ENCODE results near the gene CNOT4.

Gene CNOT4

DNA sequence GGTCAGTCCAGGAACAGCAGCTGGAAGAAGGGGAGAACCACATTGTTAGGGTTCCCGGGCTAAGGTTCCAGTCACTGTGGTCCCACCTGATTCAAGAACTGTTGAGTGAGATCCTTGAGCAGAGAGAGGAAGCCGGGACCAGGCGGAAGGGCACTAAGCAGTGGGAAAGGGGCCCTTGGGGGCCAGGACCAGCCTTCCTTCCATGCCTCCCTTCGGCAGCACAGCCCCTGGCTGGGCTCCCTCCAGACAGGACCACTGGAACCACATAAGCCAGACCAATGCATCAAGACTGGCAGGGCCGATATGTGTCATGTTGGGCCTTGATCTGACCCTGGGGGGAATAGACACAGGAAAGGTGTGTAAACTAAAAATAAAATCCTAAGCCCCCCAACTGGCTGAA is 172.4 kb downstream of the CNOT4 start:
- no CpG with 5 or more reads among the region's 5 CpGs for WGBS, 2 donors (ENCODE audit: extremely low coverage in 2 of 2, insufficient read length in 2 of 2, insufficient replicate concordance in 1 of 2)
- Histone ChIP-seq H3K36me3 (replicated peaks in 1 of 2; ENCODE audit: control insufficient read depth in 2 of 2, insufficient read depth in 2 of 2, low read length in 2 of 2) (no peaks in the 10 kb centered on the region), H3K4me1 (ENCODE audit: control insufficient read depth in 2 of 2, insufficient read depth in 1 of 2, low read depth in 1 of 2, low read length in 2 of 2) (peaks cover 0 to 7% of the 10 kb centered on the region in 2 donors)

GRCh38 chr7:135335628-135336139 is 174.2 kb downstream of the CNOT4 start:
- no peak overlapping the region for H3K14ac ChIP-seq (ENCODE audit: low read length)
- H3K4me3 ChIP-seq (ENCODE audit: low read length in 2 of 2): no peak overlapping the region
- WGBS, 2 donors (ENCODE audit: extremely low coverage in 2 of 2, insufficient read length in 2 of 2, insufficient replicate concordance in 1 of 2): no CpG with 5 or more reads among the region's 9 CpGs
- H2AFZ ChIP-seq (ENCODE audit: low read length): no peak overlapping the region
- H3K27me3 ChIP-seq (ENCODE audit: control insufficient read depth in 3 of 3, insufficient read depth in 3 of 3, low read depth in 1 of 3, low read length in 3 of 3): peaks cover 0 to 2% (median 0%) of the 10 kb centered on the region in 3 experiments
- no peak overlapping the region for H4K8ac ChIP-seq (ENCODE audit: low read depth, low read length)
- no peaks in the 10 kb centered on the region for H3K9me3 ChIP-seq (replicated peaks in 1 of 2; ENCODE audit: control insufficient read depth in 2 of 2, insufficient read depth in 1 of 2, low read depth in 1 of 2, low read length in 2 of 2)
- DNase-seq (ENCODE audit: low spot score): peak; percentile 87
- H3K4me1 ChIP-seq (ENCODE audit: control insufficient read depth in 2 of 2, insufficient read depth in 1 of 2, low read depth in 1 of 2, low read length in 2 of 2): peaks cover 0 to 7% of the 10 kb centered on the region in 2 donors
- no peak overlapping the region for H3K18ac ChIP-seq (ENCODE audit: low read length)
- H3K4me2 ChIP-seq (ENCODE audit: insufficient read depth, low read length, poor library complexity, severe bottlenecking): no peak overlapping the region
- H2BK15ac ChIP-seq (ENCODE audit: low read length): no peak overlapping the region
- H3K27ac ChIP-seq (replicated peaks; ENCODE audit: low read length): no peak overlapping the region
- H2BK12ac ChIP-seq (ENCODE audit: low read length): no peak overlapping the region
- H2AK5ac ChIP-seq (ENCODE audit: low read depth, low read length): no peak overlapping the region
- H3K79me1 ChIP-seq (ENCODE audit: low read depth, low read length): no peaks in the 10 kb centered on the region
- H3K23ac ChIP-seq (ENCODE audit: low read depth, low read length, poor library complexity): no peak overlapping the region
- no peak overlapping the region for H2BK120ac ChIP-seq (ENCODE audit: low read depth, low read length)
- no peak overlapping the region for H4K91ac ChIP-seq (ENCODE audit: low read depth, low read length, poor library complexity)
- H3K4ac ChIP-seq (ENCODE audit: low read length): no peak overlapping the region
- H2BK5ac ChIP-seq (ENCODE audit: low read length): no peak overlapping the region
- no peaks in the 10 kb centered on the region for H3K36me3 ChIP-seq (replicated peaks in 1 of 2; ENCODE audit: control insufficient read depth in 2 of 2, insufficient read depth in 2 of 2, low read length in 2 of 2)
- no peak overlapping the region for H3K9ac ChIP-seq (ENCODE audit: low read depth, low read length, poor library complexity)

More for the DNA sequence above, 172.4 kb downstream of the CNOT4 start:
- Histone ChIP-seq H3K27ac (replicated peaks; ENCODE audit: low read length) (no peak overlapping the region), H4K91ac (ENCODE audit: low read depth, low read length, poor library complexity) (no peak overlapping the region), H3K9me3 (replicated peaks in 1 of 2; ENCODE audit: control insufficient read depth in 2 of 2, insufficient read depth in 1 of 2, low read depth in 1 of 2, low read length in 2 of 2) (no peaks in the 10 kb centered on the region), H3K18ac (ENCODE audit: low read length) (no peak overlapping the region), H2AK5ac (ENCODE audit: low read depth, low read length) (no peak overlapping the region), H2AFZ (ENCODE audit: low read length) (no peak overlapping the region), H3K4ac (ENCODE audit: low read length) (no peak overlapping the region), H3K9ac (ENCODE audit: low read depth, low read length, poor library complexity) (no peak overlapping the region), H3K4me2 (ENCODE audit: insufficient read depth, low read length, poor library complexity, severe bottlenecking) (no peak overlapping the region), H3K14ac (ENCODE audit: low read length) (no peak overlapping the region), H2BK5ac (ENCODE audit: low read length) (no peak overlapping the region), H3K23ac (ENCODE audit: low read depth, low read length, poor library complexity) (no peak overlapping the region), H3K4me3 (ENCODE audit: low read length in 2 of 2) (no peak overlapping the region), H3K79me1 (ENCODE audit: low read depth, low read length) (no peaks in the 10 kb centered on the region), H2BK120ac (ENCODE audit: low read depth, low read length) (no peak overlapping the region), H2BK15ac (ENCODE audit: low read length) (no peak overlapping the region), H4K8ac (ENCODE audit: low read depth, low read length) (no peak overlapping the region), H3K27me3 (ENCODE audit: control insufficient read depth in 3 of 3, insufficient read depth in 3 of 3, low read depth in 1 of 3, low read length in 3 of 3) (peaks cover 0 to 3% (median 2%) of the 10 kb centered on the region in 3 experiments), H2BK12ac (ENCODE audit: low read length) (no peak overlapping the region)
- no peak for DNase-seq (ENCODE audit: low spot score)

DNA sequence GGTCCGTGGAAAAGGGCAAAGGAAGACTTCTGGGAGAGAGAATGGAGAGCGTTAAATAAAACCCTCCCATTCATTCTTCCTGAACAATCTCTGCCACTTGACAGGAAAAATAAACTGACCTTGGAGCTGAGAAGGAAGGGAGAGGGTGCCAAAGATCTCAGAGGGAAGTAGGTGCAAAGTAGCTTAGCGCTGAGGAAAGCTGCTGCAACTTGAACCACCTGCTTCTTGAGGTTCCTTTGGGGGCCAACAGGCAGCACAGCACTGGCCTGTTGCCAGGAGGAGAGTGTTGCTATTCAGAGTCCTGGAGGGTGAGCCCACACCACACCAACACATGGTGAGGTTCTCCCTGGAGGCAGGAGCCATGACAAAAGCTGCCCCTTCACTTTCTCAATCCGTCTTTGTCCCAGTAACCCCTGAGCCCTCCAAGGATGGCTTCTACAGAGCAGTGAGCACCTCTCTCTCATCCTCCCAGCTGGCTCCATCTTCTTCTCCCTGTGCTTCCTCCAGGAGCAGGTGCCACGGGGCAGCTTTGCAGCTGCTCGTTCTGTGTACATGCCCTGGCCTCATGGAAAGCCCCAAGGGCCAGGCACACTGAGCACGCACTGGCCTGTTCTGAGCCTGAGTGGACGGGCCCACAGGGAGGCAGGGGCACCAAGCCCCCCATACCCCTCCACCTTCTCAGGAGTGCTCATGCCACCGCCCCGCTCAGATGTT is 174.9 kb downstream of the CNOT4 start:
- Histone ChIP-seq H2BK15ac (ENCODE audit: low read length) (no peak overlapping the region), H2BK120ac (ENCODE audit: low read depth, low read length) (no peak overlapping the region), H3K9me3 (replicated peaks in 1 of 2; ENCODE audit: control insufficient read depth in 2 of 2, insufficient read depth in 1 of 2, low read depth in 1 of 2, low read length in 2 of 2) (no peaks in the 10 kb centered on the region), H3K4me2 (ENCODE audit: insufficient read depth, low read length, poor library complexity, severe bottlenecking) (no peak overlapping the region), H2BK12ac (ENCODE audit: low read length) (no peak overlapping the region), H3K4ac (ENCODE audit: low read length) (no peak overlapping the region), H3K79me1 (ENCODE audit: low read depth, low read length) (no peaks in the 10 kb centered on the region), H3K9ac (ENCODE audit: low read depth, low read length, poor library complexity) (no peak overlapping the region), H3K36me3 (replicated peaks in 1 of 2; ENCODE audit: control insufficient read depth in 2 of 2, insufficient read depth in 2 of 2, low read length in 2 of 2) (no peaks in the 10 kb centered on the region), H4K91ac (ENCODE audit: low read depth, low read length, poor library complexity) (peak overlapping the region; percentile 41), H3K27ac (replicated peaks; ENCODE audit: low read length) (no peak overlapping the region), H2BK5ac (ENCODE audit: low read length) (no peak overlapping the region), H4K8ac (ENCODE audit: low read depth, low read length) (no peak overlapping the region), H3K4me3 (ENCODE audit: low read length in 2 of 2) (peak overlapping the region in 1 of 2 donors; percentile 18), H2AFZ (ENCODE audit: low read length) (no peak overlapping the region), H3K23ac (ENCODE audit: low read depth, low read length, poor library complexity) (peak overlapping the region; percentile 63), H3K18ac (ENCODE audit: low read length) (peak overlapping the region; percentile 77), H2AK5ac (ENCODE audit: low read depth, low read length) (peak overlapping the region; percentile 82), H3K4me1 (ENCODE audit: control insufficient read depth in 2 of 2, insufficient read depth in 1 of 2, low read depth in 1 of 2, low read length in 2 of 2) (peaks cover 0 to 7% of the 10 kb centered on the region in 2 donors), H3K14ac (ENCODE audit: low read length) (no peak overlapping the region), H3K27me3 (ENCODE audit: control insufficient read depth in 3 of 3, insufficient read depth in 3 of 3, low read depth in 1 of 3, low read length in 3 of 3) (peaks cover 0 to 2% (median 0%) of the 10 kb centered on the region in 3 experiments)
- no CpG with 5 or more reads among the region's 10 CpGs for WGBS, 2 donors (ENCODE audit: extremely low coverage in 2 of 2, insufficient read length in 2 of 2, insufficient replicate concordance in 1 of 2)
- no peak for DNase-seq (ENCODE audit: low spot score)

GRCh38 chr7:135333946-135334345 is 176.0 kb downstream of the CNOT4 start:
- no peak overlapping the region for H3K23ac ChIP-seq (ENCODE audit: low read depth, low read length, poor library complexity)
- H3K4me3 ChIP-seq (ENCODE audit: low read length in 2 of 2): no peak overlapping the region
- no peak overlapping the region for H3K14ac ChIP-seq (ENCODE audit: low read length)
- H2AFZ ChIP-seq (ENCODE audit: low read length): no peak overlapping the region
- no peaks in the 10 kb centered on the region for H3K9me3 ChIP-seq (replicated peaks in 1 of 2; ENCODE audit: control insufficient read depth in 2 of 2, insufficient read depth in 1 of 2, low read depth in 1 of 2, low read length in 2 of 2)
- no peak overlapping the region for H4K8ac ChIP-seq (ENCODE audit: low read depth, low read length)
- H3K4me1 ChIP-seq (ENCODE audit: control insufficient read depth in 2 of 2, insufficient read depth in 1 of 2, low read depth in 1 of 2, low read length in 2 of 2): peaks cover 0 to 7% of the 10 kb centered on the region in 2 donors
- no peak overlapping the region for H3K4ac ChIP-seq (ENCODE audit: low read length)
- no peak overlapping the region for H3K18ac ChIP-seq (ENCODE audit: low read length)
- H2BK5ac ChIP-seq (ENCODE audit: low read length): no peak overlapping the region
- no peak overlapping the region for H3K27ac ChIP-seq (replicated peaks; ENCODE audit: low read length)
- H2BK12ac ChIP-seq (ENCODE audit: low read length): no peak overlapping the region
- H3K4me2 ChIP-seq (ENCODE audit: insufficient read depth, low read length, poor library complexity, severe bottlenecking): no peak overlapping the region
- no CpG with 5 or more reads among the region's 1 CpG for WGBS, 2 donors (ENCODE audit: extremely low coverage in 2 of 2, insufficient read length in 2 of 2, insufficient replicate concordance in 1 of 2)
- no peaks in the 10 kb centered on the region for H3K79me1 ChIP-seq (ENCODE audit: low read depth, low read length)
- no peaks in the 10 kb centered on the region for H3K36me3 ChIP-seq (replicated peaks in 1 of 2; ENCODE audit: control insufficient read depth in 2 of 2, insufficient read depth in 2 of 2, low read length in 2 of 2)
- H2BK120ac ChIP-seq (ENCODE audit: low read depth, low read length): no peak overlapping the region
- H3K27me3 ChIP-seq (ENCODE audit: control insufficient read depth in 3 of 3, insufficient read depth in 3 of 3, low read depth in 1 of 3, low read length in 3 of 3): peaks cover 0 to 2% (median 0%) of the 10 kb centered on the region in 3 experiments
- no peak overlapping the region for H2BK15ac ChIP-seq (ENCODE audit: low read length)
- no peak overlapping the region for H2AK5ac ChIP-seq (ENCODE audit: low read depth, low read length)
- no peak overlapping the region for H3K9ac ChIP-seq (ENCODE audit: low read depth, low read length, poor library complexity)
- no peak for DNase-seq (ENCODE audit: low spot score)
- H4K91ac ChIP-seq (ENCODE audit: low read depth, low read length, poor library complexity): no peak overlapping the region

Measured in neuronal stem cell (in vitro differentiated cells).